OCI-LY7 (cell line): Measurements from ENCODE around the gene COBL.

Experiments used
- EZH2phosphoT487 ChIP-seq: fragments of 200-600 bp; sonication (generic); IDR thresholded peaks from 2 replicates; pipeline ENCODE4 v1.6.1; 2018; ENCODE audit warnings: low read depth, borderline replicate concordance, mild to moderate bottlenecking, mixed run types, antibody characterized with exemption, low read length, moderate library complexity, mixed read lengths
- TF ChIP-seq, protein P1 (sequence below): fragments of 200-600 bp; sonication (generic); conservative IDR thresholded peaks from 2 replicates; pipeline ENCODE4 v1.5.1; 2014; ENCODE audit warnings: mild to moderate bottlenecking, antibody characterized with exemption, low read length, moderate library complexity, mixed read lengths

GRCh38 chr7:51366172-51366728 is 49.6 kb upstream of the COBL start:
- TF ChIP-seq, protein P1, sequence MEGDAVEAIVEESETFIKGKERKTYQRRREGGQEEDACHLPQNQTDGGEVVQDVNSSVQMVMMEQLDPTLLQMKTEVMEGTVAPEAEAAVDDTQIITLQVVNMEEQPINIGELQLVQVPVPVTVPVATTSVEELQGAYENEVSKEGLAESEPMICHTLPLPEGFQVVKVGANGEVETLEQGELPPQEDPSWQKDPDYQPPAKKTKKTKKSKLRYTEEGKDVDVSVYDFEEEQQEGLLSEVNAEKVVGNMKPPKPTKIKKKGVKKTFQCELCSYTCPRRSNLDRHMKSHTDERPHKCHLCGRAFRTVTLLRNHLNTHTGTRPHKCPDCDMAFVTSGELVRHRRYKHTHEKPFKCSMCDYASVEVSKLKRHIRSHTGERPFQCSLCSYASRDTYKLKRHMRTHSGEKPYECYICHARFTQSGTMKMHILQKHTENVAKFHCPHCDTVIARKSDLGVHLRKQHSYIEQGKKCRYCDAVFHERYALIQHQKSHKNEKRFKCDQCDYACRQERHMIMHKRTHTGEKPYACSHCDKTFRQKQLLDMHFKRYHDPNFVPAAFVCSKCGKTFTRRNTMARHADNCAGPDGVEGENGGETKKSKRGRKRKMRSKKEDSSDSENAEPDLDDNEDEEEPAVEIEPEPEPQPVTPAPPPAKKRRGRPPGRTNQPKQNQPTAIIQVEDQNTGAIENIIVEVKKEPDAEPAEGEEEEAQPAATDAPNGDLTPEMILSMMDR: no peak
- TF ChIP-seq EZH2phosphoT487: no peak
